HG02798 (cell line): Measurements from ENCODE around the gene SETD7.

ENCODE experiments used
- ATAC-seq: cut with Tn5 transposase; IDR thresholded peaks from one replicate; pipeline ENCODE4 v1.9.1; 2021; ENCODE audit warnings: mild to moderate bottlenecking; ENCODE audit not compliant: unreplicated experiment, poor library complexity

The SETD7 gene

DNA sequence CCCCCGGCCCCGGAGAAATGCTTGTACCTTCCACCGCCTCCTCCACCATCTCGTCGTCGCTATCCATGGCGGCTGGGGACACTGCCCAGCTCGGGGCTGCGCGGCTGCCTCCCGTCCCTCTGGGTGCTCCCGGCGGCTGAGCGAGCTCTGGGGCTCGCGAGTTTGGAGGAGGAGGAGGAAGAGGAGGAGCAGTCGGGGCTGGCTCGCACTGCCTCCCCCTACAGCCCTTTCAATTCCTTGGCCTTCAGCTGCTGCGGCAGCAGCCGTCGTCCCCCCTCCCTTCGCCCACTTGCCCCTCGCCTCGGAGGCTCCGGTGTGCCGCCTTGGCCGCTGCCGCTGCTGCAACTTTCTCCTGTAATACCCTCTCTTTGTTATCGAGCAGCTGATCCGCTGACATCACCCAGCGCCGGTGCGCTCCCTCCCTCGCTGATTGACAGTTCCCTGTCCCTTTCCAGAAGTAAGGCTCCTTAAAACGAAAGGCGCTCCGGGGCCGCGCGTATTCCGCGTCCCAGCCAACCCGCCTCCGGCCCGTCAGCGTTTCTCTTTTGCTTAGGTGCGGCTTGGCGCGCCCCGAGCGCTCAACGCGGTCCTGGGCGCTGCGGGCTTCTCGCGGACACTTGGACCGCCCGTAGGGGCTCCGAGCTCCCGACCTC is at the start of gene SETD7:
SETD7 (minus strand) TSS at position 149 of the 653 bp plus-strand sequence; CDS start at position 67, 82 bp downstream.
- peak; percentile 37 for ATAC-seq

DNA sequence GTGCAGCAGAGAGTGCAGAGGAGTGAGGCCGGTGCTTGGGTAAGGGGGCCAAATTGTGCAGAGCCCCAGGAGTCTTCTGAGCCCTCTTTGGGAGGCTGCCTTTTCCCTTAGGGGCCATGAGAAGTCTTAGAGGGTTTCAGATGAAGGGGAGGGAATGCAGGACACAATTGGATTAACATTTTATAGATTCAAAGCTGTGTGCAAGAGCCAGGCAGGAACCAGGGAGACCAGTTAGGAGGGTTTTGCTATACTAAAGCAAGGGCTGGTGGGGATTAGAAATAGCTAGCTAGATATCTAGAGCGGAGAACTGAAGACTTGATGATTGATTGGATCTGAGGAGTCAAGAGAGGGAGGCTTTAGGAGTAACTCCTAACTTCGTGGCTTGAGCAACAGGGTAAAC is 49.5 kb upstream of the SETD7 start:
- ATAC-seq: no peak

DNA sequence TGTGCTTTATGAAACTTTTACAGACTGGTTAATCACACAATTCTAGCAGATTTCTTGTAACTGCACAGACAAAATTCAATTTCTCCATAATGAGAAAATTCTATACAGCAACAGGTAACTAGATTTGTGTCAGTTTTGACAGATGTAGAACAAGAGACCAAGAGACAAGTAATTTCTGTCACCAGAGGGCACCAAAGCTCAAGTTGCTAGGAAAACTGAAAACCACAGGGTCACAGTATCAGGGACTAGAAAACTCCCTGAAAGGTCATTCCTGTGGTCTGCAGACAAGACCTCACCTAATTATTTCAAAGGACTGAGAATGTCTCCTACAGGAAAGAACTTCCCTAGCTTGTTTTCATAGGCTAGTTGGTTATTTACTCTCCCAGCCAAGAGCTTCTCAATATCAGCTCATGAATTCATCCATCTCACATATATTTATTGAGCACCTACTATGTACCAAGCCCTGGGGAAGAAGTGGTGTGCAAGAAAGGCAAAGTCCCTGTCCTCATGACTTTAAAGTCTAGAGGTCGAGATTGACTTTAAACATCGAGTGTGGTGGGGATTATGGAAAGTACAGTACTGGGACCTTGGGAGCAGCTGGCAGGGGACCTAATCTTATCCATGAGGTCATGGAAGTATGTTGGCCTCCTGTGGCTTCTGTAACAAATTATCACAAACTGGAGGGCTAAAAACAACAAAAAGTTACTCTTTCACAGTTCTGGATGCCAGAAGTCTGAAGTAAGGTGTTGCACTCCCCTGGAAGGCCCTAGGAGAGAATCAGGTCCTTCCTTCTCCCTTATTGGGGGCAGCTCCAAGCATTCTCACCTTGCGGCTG is 47.8 kb upstream of the SETD7 start:
- ATAC-seq: peak; percentile 57

DNA sequence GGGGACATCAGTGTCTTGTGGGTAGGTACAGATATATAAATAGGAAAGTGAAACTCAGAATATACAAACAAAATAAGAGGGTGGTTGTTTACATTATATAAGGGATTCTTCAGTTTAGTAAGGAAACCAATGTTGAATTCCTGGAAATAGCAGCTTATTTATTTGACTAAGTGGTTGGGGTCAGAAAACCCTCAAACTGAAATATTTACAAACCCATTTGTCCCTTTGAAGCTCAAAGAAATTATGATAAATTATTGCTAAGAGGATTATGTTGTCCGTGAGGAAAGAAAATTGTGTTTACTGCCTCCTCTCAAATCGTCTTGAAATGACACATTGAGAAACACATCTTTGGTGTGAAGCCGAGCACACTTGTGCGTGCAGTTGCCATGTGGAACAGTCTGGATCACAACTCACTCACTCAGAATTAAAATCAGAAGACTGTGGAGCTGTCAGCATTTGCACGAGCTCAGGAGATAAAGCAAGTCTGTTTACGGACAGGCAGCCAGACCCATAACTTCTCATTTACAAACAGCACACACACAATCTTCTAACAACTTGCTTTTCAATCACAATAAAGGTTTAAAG is 46.8 kb upstream of the SETD7 start:
- ATAC-seq: no peak

DNA sequence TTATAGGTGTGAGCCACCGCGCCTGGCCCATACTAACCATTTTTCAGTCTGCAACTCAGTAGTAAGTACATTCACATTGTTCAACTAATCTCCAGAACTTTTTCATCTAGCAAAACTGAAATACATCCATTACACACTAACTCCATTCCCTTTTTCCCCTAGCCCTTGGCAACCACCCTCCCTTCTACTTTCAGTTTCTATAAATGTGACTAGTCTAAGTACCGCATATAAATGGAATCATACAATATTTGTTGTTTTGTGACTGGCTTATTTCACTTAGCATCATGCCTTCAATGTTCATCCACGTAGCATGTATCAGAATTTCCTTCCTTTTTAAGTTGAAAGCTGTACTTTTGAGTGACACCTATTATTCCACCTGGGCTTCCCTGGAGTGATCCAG is 44.6 kb upstream of the SETD7 start:
- no peak for ATAC-seq

DNA sequence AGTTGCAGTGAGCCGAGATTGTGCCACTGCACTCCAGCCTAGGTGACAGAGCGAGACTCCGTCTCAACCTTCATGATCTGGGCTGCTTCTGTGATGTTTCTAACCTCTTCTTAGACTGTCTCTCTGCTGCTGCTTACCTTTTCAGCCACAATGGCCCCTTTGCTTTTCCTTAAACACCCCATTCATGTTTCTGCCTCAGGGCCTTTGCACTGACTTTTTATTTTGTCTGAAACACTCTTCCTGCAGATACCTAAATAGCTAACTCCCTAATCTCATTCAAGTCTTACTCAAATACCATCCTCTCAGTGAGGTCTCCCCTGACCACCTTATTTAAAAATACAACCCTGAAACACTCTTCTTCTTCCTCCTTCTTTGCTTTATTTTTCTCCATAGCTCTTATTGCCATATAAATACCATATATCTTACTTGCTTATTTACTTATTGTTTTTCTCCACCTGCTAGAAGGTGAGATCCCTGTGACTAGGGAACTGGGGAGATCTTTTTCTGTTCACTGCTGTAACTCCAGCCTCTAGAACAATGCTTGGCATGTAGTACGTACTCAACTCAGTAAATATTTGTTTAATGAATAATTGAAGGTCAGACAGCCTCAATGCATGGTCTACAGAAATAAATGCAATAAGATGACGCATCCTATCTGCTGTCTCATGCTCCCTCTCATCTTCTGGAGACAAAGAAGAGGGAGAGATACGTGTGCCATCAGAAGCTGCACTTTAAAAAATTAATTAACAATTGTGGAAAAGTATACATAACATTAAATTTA is 43.8 kb upstream of the SETD7 start:
- ATAC-seq: no peak

DNA sequence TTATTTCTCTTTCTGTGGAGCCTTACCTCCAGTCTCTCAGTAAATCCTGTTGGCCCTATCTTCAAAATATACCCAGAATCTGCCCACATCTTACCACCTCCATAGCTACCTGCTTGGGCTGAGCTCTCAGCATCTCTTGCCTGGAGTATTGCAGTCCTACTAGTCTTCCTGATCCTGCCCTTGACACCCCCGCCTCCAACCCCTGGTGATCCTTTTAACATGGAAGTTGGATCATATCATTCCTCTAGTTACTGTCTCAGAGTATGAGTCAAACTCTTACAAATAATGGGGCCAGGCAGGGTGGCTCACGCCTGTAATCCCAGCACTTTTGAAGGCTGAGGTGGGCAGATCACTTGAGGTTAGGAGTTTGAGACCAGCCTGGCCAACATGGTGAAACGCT is 43.1 kb upstream of the SETD7 start:
- ATAC-seq: no peak

DNA sequence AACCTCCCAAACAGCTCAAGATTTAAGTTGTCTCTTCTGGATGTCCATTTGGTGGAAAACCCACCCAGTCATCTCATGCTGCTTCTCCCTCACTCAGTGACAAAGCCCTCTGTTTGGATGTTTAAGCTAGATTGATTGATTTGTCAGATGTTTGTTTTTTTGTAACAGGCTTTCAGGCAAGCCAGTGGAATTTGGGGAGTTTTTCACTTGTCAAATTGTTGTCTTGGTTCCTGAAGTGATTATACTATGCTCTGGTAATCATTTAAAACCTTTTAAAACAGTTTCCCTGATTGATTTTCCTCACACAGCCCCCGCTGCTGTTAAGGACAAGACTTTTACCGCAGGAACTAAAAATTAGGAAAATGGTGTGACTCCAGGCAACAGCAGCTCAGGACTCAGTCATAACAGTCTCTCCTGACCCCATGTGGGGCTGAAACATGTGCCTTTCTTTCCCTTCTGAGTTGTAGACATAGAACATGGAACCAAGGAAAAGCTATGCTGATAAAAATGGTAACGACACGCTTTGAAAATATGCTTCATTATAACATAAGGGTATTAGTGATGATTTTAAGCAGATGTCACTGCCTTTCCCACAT is 40.8 kb upstream of the SETD7 start:
- ATAC-seq: no peak

DNA sequence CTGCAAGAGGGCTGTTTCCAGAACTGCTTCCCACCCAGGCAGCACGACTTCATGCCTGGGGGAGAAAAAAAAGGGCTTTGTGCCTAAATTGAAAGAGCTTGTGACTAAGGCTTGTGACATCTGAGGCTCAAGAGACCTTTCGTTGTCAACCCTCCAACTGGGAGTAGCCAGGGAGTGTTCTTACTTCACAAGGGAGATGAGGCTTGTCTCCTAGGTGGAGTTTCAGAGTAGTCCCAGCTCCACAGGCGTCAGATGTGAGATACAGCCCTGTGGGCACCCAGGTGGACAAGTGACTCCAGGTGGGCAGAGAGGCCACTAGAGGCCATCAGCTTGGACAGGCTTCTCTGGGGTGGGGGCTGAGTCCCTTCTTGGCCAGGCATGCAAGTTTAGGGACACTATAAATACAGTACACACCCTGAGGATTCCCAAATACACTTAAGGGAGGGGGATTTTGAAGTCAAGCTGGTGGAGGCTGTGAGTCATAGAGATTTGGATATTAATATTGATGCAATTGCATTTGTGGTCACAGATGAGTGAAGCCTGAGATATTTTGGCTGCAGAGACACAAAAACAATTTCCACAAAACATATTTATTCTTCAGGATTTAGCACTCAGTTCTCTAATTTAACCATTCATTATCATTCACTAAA is 40.1 kb upstream of the SETD7 start:
- no peak for ATAC-seq

DNA sequence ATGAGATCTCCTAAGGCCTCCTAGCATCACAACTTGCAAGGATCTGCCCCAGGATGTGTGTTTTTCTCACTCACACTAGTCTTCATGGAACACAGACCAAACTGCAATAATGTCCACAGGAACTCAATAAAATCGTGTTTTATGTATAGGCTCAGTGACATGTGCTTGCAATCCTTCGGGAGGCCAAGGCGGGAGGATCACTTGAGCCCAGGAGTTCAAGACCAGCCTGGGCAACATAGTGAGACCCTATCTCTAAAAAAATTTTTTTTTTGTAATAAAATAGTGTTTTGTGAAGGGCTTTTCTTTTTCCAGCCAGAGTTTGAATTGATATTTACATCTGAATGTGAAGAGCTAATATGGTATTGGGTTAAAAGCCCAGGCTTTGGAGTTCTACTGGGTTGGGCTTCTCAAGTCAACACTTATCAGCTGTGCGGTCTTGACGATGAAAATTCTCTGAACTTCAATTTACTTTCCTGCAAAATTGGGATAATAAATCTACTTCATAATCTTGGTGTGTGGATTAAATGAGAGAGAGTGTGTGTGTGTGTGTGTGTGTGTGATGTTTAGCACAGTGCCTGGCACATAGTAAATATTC is 38.7 kb upstream of the SETD7 start:
- ATAC-seq: no peak

DNA sequence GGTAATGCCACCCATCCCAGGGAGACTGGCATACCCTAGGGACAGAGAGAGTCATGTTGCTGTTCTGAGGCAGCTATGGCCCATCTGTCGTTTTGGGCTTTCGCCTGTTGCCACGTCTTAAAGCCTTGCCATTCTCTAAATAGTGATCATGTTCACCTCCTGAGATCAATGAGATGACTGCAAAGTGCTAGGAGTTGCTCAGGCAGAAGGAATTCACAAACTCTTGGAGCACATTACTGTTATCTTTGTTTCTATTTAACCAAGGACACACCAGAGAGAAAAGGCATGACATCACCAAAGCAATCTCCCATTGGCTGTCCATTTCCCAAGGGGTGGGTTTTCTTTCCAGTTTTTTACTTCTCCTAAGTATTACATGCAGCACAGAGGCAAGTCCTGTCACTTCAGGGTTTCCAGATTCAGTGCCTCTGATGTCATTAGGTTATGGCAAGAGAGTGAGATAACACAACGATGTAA is 37.1 kb upstream of the SETD7 start:
- ATAC-seq: no peak

DNA sequence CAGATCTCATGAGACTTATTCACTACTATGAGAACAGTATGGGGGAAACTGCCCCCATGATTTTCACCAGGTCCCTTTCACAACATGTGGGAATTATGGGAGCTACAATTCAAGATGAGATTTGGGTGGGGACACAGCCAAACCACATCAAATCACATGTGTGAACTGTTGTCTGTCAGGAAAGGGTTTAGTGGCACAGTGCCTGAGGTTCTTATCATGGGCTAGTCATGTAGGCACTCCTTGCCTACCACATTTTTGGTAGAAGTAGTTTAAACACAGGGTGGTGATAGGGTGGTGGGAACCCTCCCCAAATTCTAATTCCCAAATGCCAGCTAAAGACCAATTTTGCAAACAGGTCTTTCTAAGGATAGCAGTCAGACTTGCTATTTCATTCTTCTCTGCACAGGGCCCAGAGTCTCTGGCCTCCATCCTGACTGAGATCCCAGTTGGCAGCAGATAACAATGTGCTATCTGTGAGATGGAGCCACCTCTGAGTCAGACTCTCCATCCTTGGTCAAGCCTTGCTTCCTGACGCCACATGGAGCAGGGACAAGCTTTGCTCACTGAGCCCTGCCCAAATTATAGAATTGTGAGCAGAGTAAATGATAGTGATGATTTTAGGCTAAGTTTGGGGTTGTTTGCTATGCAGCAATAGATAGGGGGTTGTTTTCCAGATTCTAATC is 33.5 kb upstream of the SETD7 start:
- ATAC-seq: no peak

DNA sequence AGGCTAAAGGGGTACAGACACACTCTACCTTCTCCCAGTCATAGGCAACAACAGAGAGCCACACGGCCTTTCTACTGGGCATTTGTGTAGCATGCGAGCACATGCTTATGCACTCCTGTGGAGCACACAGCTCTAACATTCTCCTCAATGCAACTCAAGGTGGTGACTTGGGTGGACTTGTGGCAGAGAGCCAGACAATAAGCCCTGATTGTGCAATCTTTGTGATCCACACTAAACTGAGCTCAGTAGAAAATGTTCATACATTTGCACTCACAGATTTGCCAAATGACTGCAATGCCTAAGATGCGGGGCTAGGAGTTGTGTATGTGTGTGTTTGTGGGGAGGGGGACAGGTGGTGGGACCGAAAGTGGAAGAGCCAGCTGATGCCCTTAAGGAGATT is 31.4 kb upstream of the SETD7 start:
- ATAC-seq: no peak

DNA sequence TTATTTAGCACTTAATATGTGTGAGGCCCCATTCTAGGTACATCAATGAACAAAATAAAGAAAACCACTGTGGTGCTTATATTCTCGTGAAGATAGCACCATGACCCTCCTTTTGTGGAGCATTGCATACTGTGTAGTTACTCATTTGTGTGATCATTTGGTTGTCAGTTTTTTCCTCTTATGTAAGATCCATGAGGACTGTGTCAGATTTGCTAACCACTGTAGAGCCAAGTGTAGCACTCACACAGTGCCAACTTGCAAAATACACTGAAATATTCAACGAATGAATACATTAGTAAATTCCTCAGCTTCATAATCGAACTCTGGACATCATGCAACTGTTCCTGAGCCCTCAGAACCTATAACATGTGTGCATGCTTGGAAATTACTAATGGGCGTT is 29.5 kb upstream of the SETD7 start:
- ATAC-seq: no peak

DNA sequence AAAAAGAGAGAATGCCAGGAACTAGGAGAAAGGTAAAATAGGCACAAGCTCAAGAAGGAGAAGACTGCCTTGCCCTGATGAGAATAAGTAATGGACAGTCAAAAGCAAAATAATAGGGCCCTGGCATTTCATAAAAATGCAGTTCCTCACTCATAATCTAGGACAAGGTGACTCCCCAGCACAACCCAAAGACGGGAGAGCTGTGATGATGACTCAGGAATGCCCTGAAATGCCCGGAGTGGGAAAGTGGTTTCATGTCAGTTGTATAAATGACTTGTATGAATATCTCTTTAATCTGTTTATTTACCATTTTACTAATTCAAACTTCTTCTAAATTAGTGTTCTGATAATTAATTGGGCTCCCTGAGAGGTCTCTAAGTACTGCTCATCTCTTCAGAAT is 28.8 kb upstream of the SETD7 start:
- ATAC-seq: no peak

DNA sequence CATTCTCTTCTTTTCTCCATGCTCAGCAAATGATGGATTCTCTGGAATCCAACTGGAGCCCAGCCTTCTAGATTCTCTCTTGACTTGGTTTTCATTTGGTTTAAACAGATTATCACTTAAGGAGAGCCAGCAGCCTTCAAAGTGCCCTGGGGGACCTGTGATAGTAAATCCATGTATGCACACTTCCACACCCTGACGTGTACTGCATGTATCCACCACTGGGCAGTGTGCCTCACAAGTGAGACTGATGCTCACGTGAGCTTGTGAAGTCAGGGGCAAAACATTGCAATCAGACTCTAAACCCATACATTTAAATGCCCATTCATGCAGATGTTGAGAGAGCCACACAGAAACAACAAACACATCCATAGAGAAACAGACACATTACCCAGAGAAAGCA is 28.0 kb upstream of the SETD7 start:
- ATAC-seq: no peak

DNA sequence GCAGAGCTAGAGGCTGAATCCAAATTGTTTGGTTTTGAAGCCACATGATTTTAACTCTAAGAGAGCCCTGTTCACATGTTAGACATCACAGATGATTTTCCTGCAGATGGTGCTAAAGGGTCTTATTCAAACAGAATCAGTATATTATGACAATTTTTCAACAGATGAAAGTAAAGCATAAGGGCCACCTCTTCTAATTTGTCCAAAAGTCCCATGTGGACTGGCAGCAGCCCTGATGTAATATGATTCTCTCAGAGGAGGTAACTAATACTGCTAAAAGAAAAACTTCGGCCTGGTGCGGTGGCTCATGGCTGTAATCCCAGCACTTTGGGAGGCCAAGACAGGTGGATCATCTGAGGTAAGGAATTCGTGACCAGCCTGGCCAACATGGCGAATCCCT is 26.0 kb upstream of the SETD7 start:
- ATAC-seq: no peak

DNA sequence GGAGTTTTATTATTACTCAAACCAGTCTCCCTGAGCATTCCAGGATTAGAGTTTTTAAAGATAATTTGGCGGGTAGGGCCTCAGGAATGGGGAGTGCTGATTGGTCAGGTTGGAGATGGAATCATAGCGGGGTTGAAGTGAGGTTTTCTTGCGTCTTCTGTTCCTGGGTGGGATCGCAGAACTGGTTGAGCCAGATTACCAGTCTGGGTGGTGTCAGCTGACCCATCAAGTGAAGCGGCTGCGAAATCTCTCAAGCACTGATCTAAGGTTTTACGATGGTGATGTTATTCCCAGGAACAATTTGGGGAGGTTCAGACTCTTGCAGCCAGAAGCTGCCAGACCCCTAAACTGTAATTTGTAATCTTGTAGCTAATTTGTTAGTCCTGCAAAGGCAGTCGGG is 25.1 kb upstream of the SETD7 start:
- ATAC-seq: no peak

DNA sequence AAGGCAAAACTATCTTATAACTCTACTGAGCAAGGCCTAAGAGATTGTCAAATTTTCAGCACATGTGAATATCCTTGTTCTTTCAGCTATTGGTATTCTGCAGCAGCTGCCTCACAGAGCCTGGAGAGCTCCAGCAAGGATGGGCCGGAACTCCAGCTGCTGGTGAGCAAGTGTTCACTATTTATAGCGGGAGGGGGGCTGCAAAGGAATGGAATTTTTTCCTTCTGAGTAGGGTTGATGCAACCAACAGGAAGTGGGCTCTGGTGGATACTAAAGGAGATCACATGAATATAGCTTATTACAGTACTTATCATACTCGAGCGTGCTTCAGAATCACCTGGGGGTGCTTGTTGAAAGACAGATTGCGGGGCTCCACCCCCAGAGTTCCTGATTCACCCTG is 20.2 kb upstream of the SETD7 start:
- no peak for ATAC-seq
